BJ (cell line): ENCODE results near the gene FHAD1. TPM values are rescaled to one million over a fixed set of nuclear protein-coding genes. Genes with fewer than 3 reads are reported as not detected.

Experiments
- CTCF ChIA-PET: fragments of 350-600 bp; formaldehyde crosslinking; extraction: SDS; loops from one replicate; lab custom pipeline; 2021; ENCODE audit warnings: antibody characterized with exemption, inconsistent platforms; lab: Yijun Ruan, JAX
- POLR2A ChIA-PET: fragments of 300-600 bp; sonication (Branson Sonifier 250); formaldehyde crosslinking; extraction: SDS; loops from one replicate; lab custom pipeline; 2021; ENCODE audit warnings: antibody characterized with exemption; lab: Charles Lee
- DNase-seq: peaks from one replicate; pipeline ENCODE4 v3.0.0-alpha.2; 2011; ENCODE audit warnings: low read depth
- H3K27me3 ChIP-seq: 2 replicates; pipeline ENCODE4 v1.6.0; 2011; ENCODE audit warnings: low read length; ENCODE audit not compliant: control insufficient read depth, insufficient read depth
- H3K36me3 ChIP-seq: 2 replicates; pipeline ENCODE4 v1.5.1; 2011; ENCODE audit warnings: low read length; ENCODE audit not compliant: control insufficient read depth, insufficient read depth
- H3K4me3 ChIP-seq: 2 replicates; pipeline ENCODE4 v1.5.1; 2011; ENCODE audit warnings: low read depth, mild to moderate bottlenecking, control low read depth, low read length
- polyA plus RNA-seq: library from polyadenylated mRNA; depleted of rRNA; stranded (reverse); fragments of >200 nt; gene quantifications from 2 replicates; pipeline ENCODE4 v1.2.3, GENCODE V29; 2011
- TF ChIP-seq, protein P1 (sequence below): IDR thresholded peaks from 2 replicates; pipeline ENCODE4 v1.5.1; 2011; ENCODE audit warnings: low read depth, mild to moderate bottlenecking, control low read depth, inconsistent platforms, low read length, moderate library complexity; ENCODE audit not compliant: insufficient read depth

Gene FHAD1
- polyA plus RNA-seq, 1 experiment: not detected

DNA sequence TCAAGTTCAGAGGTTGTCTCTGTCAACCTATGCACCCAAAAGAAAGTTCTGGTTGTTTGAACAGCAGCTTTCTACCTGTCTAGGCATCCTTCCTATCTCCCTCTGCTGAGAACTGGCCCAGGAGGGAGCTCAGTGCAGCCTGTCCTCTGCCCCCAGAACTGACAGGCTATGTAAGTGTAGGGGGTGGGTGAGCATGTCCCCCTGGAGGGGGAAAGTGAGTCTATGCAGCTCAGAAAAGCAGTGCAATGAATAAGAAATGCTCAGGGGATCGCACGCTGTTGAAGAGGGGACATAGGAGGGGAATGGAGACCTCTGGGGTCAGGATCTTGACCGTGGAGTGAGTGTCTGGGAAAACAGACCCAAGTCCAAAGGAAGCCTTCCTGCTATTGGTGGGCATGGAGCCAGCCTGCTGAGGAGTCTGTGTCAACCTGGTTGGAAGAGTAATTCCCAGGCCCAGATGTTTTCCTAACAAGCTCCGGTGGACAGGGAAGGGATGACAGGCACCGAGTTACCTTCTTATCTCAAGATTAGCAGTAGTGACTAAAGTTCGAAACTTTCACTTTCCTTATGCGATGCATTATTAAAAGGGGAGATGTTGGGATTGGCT, 26.1 kb upstream of the FHAD1 start:
- Histone ChIP-seq H3K4me3 (no peak overlapping the region), H3K27me3 (0 out of 2 replicates have a peak, but pooled peaks cover 1% of the 10 kb centered on the region), H3K36me3 (no peaks in the 10 kb centered on the region)
- POLR2A ChIA-PET: no interaction called here
- DNase-seq: no peak
- TF ChIP-seq, protein P1, sequence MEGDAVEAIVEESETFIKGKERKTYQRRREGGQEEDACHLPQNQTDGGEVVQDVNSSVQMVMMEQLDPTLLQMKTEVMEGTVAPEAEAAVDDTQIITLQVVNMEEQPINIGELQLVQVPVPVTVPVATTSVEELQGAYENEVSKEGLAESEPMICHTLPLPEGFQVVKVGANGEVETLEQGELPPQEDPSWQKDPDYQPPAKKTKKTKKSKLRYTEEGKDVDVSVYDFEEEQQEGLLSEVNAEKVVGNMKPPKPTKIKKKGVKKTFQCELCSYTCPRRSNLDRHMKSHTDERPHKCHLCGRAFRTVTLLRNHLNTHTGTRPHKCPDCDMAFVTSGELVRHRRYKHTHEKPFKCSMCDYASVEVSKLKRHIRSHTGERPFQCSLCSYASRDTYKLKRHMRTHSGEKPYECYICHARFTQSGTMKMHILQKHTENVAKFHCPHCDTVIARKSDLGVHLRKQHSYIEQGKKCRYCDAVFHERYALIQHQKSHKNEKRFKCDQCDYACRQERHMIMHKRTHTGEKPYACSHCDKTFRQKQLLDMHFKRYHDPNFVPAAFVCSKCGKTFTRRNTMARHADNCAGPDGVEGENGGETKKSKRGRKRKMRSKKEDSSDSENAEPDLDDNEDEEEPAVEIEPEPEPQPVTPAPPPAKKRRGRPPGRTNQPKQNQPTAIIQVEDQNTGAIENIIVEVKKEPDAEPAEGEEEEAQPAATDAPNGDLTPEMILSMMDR: no peak
- CTCF ChIA-PET: interaction anchor here (0.6 to 1.0 kb wide), 2 partner anchors 54 to 68 kb away, joined by 3 read pairs; no protein-coding TSS in a partner anchor

DNA sequence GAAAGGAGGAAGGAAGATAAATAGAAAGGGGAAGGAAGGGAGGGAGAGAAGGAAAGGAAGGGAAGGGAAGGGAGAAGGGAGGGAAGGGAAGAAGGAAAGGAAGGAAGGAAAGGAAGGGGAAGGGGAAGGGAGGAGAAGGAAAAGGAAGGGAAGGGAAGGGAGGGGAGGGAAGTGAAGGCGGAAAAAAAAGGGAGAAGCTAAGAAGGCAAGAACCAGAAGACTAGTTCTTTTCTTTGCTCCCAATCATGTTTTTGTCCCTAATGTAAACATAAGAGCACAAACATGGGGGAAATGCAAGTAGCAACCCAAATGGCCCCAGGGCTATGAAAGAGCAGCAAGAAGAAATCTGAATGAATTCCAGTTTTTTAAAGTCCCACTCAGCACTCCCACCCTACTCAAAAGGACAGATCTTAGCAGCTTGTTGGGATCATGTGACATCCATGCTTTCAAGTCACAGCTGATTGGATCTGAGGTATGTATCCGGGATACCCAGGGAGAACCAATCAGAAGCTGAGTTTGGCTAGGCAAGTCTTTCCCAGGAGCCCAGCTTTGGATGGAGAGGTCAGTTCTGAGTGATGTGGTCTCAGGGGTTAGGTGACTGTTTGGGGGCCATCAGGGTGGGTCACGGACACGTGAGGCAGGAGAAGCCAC, 24.2 kb upstream of the FHAD1 start:
- DNase-seq: no peak
- no peak overlapping the region for H3K4me3 ChIP-seq
- ChIA-PET CTCF (no interaction called here), POLR2A (no interaction called here)
- no peaks in the 10 kb centered on the region for H3K36me3 ChIP-seq
- TF ChIP-seq, protein P1: no peak
- H3K27me3 ChIP-seq: peaks cover 6% of the 10 kb centered on the region

DNA sequence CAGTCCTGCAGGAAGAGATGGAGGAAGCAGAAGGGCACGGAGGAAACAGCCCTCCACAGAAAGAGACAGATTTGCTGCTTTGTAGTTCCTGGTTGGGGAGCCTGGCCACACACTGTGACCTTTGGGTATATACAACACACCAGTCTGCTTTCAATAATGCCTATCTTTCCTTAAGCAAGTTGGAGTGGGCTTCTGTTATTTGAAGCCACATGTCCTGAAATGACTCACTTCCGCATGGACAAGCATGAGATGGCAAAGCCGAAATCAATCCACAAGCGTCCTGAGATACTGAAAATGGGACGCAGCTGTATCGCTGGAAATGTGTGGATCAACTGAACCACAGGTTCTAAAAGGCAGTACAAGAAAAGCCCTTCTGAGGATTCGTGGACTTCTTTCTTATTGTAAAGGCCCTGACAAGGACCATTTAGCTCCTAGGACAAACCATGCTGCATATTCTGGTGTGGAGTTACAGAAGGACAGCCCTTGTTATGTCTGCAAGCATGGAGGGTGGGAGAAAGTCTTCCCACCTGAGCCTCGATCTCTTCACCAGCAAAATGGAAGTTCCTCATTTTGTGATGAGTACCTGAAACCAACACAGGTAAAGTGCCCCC, 22.7 kb upstream of the FHAD1 start:
- Histone ChIP-seq H3K4me3 (no peak overlapping the region), H3K36me3 (no peaks in the 10 kb centered on the region), H3K27me3 (peaks cover 6% of the 10 kb centered on the region)
- no peak for DNase-seq
- CTCF ChIA-PET: no interaction called here
- TF ChIP-seq, protein P1: no peak
- POLR2A ChIA-PET: no interaction called here

DNA sequence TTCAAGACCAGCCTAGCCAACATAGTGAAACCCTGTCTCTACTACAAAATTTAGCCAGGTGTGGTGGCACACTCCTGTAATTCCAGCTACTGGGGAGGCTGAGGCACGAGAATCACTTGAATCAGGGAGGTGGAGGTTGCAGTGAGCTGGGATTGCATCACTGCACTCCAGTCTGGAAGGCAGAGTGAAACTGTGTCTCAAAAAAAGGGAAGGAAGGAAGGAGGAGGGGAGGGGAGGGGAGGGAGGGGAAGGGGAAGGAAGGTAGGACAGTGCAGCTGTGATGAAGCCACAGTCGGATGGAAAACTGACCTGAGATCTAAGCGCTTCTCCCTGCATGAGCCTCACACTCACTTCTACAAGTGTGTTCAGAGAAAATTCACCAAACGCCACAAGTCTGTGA, 22.0 kb upstream of the FHAD1 start:
- H3K36me3 ChIP-seq: no peaks in the 10 kb centered on the region
- H3K4me3 ChIP-seq: no peak overlapping the region
- no peak for DNase-seq
- TF ChIP-seq, protein P1: no peak
- CTCF ChIA-PET: interaction anchor here (0.9 kb wide), 1 partner anchor 11 kb away, joined by 3 read pairs; no protein-coding TSS in a partner anchor
- POLR2A ChIA-PET: no interaction called here
- H3K27me3 ChIP-seq: peaks cover 6% of the 10 kb centered on the region

DNA sequence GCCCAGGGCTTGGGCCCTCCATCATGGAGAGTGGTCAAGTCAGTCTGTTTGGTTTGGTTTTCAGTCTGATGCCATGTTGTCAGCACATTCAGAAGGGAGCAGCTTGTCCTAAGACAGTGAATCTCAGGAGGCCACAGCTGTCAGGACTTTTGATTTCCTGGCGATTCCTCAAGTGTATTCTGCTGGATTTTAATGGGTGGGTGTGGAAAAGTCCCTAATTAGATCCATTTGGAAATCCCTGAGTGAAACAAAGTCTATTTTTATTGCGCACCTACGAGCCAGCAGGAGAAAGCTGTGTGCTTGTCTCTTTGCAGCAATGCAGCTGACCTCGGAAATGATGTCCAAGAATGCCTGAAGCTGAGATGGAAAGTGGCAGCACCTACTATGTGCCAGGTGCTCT, 21.6 kb upstream of the FHAD1 start:
- Histone ChIP-seq H3K4me3 (no peak overlapping the region), H3K27me3 (peaks cover 6% of the 10 kb centered on the region), H3K36me3 (no peaks in the 10 kb centered on the region)
- no peak for DNase-seq
- TF ChIP-seq, protein P1: no peak
- CTCF ChIA-PET: interaction anchor here (0.9 to 1.4 kb wide), 3 partner anchors 11 to 21 kb away, joined by 3 read pairs; partner anchors contain the start of gene FHAD1
- POLR2A ChIA-PET: no interaction called here
